HepG2 (cell line): ENCODE data around the gene USF2. TPM values are rescaled to one million over a fixed set of nuclear protein-coding genes. Genes with fewer than 3 reads are reported as not detected.

Source experiments
- CREB3 ChIP-seq: sonication (generic); formaldehyde crosslinking; IDR thresholded peaks from 2 replicates; pipeline ENCODE4 v1.5.0; 2020; ENCODE audit warnings: missing genetic modification reagents
- IRF9 ChIP-seq: sonication (generic); formaldehyde crosslinking; IDR thresholded peaks from 2 replicates; pipeline ENCODE4 v1.8.0; 2022; ENCODE audit warnings: missing genetic modification reagents, mild to moderate bottlenecking, borderline replicate concordance
- KDM2A ChIP-seq: sonication (generic); formaldehyde crosslinking; IDR thresholded peaks from 2 replicates; pipeline ENCODE4 v1.4.0; 2020; ENCODE audit warnings: low read depth, missing genetic modification reagents, borderline replicate concordance
- PCBP2 ChIP-seq: fragments of 200-400 bp; formaldehyde crosslinking; optimal IDR thresholded peaks from 2 replicates; pipeline ENCODE3; 2018; ENCODE audit warnings: low read length, low read depth; ENCODE audit not compliant: poor library complexity, severe bottlenecking
- RBFOX2 ChIP-seq: fragments of 200-400 bp; formaldehyde crosslinking; IDR thresholded peaks from 2 replicates; pipeline ENCODE4 v1.6.1; 2017; ENCODE audit warnings: low read depth, mild to moderate bottlenecking, low read length
- SP140L ChIP-seq: sonication (generic); formaldehyde crosslinking; IDR thresholded peaks from 2 replicates; pipeline ENCODE4 v1.4.0; 2020; ENCODE audit warnings: missing genetic modification reagents, borderline replicate concordance
- SRF ChIP-seq: IDR thresholded peaks from 2 replicates; pipeline ENCODE4 v1.6.1; 2011; ENCODE audit warnings: mild to moderate bottlenecking, low read depth, low read length, moderate library complexity
- SRSF4 ChIP-seq: fragments of 200-400 bp; formaldehyde crosslinking; IDR thresholded peaks from one replicate; pipeline ENCODE4 v1.6.1; 2018; ENCODE audit warnings: mild to moderate bottlenecking, low read depth, low read length, moderate library complexity; ENCODE audit not compliant: poor library complexity, severe bottlenecking
- SSRP1 ChIP-seq: IDR thresholded peaks from 2 replicates; pipeline ENCODE4 v1.6.1; 2016; ENCODE audit warnings: control low read depth
- ZBTB20 ChIP-seq: sonication (generic); formaldehyde crosslinking; IDR thresholded peaks from 2 replicates; pipeline ENCODE4 v1.8.1; 2023; ENCODE audit warnings: missing genetic modification reagents, low read depth, mild to moderate bottlenecking, borderline replicate concordance
- ZNF431 ChIP-seq: sonication (generic); formaldehyde crosslinking; IDR thresholded peaks from 2 replicates; pipeline ENCODE4 v1.9.0; 2022; ENCODE audit warnings: missing genetic modification reagents, low read depth, mild to moderate bottlenecking, borderline replicate concordance
- ZNF513 ChIP-seq: sonication (generic); formaldehyde crosslinking; conservative IDR thresholded peaks from 2 replicates; pipeline ENCODE4 v1.5.0; 2020; ENCODE audit warnings: missing genetic modification reagents
- polyA plus RNA-seq, 8 experiments: library from polyadenylated mRNA; depleted of rRNA in 3 of 8; stranded (reverse) in 7 of 8; unstranded in 1 of 8; fragments of >200 nt; fragmentation: Illumina TruSeq in 4 of 8; extraction: Trizol in 4 of 8; gene quantifications; 2 replicates each; pipeline versions ENCODE4 v1.2.1 to v1.2.3, GENCODE V29; 2011 to 2016; ENCODE audit warnings: low read depth in 4 of 8, missing spikeins in 1 of 8, mixed read lengths in 1 of 8; ENCODE audit not compliant: insufficient read depth in 1 of 8
- total RNA-seq, 5 experiments: library from RNA; depleted of rRNA; stranded (reverse); fragments of >200 nt; fragmentation: Illumina TruSeq; extraction: Trizol; gene quantifications; 2 replicates each; pipeline ENCODE4 v1.2.3, GENCODE V29; 2016; ENCODE audit warnings: low read depth in 1 of 5
- TF ChIP-seq, protein P1 (sequence below): sonication (generic); formaldehyde crosslinking; IDR thresholded peaks from 2 replicates; pipeline ENCODE4 v1.4.0; 2020; ENCODE audit warnings: missing genetic modification reagents
- TF ChIP-seq, protein P2 (sequence below): IDR thresholded peaks from 2 replicates; pipeline ENCODE4 v1.6.1; 2016
- TF ChIP-seq, protein P3 (sequence below), 2 experiments: sonication (generic) in 1 of 2; formaldehyde crosslinking in 1 of 2; IDR thresholded peaks; 2 replicates each; pipeline versions ENCODE4 v1.5.1 to v1.6.1; 2011 to 2020; ENCODE audit warnings: borderline replicate concordance in 1 of 2, low read depth in 1 of 2, low read length in 1 of 2, mild to moderate bottlenecking in 1 of 2, missing genetic modification reagents in 1 of 2, moderate library complexity in 1 of 2

The USF2 gene
- total and polyA plus RNA-seq, 2 of the 13 experiments (the other 11 are each of a cell fraction or from before 2014, with no cell fraction given): 54.9 to 106 TPM

DNA sequence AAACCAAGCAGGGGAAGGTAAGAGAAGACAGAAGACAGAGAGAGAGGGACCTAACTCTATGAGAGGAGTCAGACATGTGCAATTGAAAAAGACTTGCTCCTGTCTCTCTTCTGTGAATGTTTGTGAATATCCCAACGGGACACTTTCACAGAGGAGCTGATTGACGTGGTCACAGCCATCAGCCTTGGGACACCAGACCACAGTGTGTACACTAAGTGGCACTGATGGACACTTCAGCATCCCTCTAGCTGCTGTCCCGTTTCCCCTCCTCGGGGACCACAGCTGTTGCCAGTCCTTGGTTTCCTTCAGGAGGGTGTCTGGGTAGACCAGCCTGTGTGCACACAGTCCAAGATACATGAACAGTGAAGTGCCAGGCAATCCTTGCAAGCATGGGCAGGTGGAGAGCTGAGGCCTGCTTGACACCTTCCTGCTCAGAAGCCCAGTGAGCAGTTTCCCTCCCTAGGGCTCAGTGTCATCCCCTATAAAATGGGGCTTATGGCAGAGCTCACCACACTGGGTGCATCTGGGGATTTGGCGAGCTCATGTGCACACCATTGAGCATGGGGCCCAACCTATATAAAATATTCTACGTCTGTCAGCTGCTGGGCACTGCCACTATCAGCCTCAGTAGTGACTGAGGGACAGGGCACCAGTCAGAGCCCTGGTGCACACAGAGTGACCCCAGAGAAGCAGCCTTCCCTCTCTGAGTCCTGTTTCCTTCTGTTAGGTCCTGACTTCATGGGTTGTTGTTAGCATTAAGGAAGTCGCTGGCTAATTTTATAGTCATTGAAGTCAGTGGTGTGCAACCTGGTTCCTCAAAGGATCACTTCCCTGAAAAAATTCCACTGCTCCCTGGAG lies 4.3 kb upstream of the USF2 start (continued):
- no peak for TF ChIP-seq ZNF513 (CRISPR knock-in tag)
- no peak for TF ChIP-seq ZBTB20 (CRISPR knock-in tag)
- TF ChIP-seq SP140L (CRISPR knock-in tag): no peak
- TF ChIP-seq, protein P1, sequence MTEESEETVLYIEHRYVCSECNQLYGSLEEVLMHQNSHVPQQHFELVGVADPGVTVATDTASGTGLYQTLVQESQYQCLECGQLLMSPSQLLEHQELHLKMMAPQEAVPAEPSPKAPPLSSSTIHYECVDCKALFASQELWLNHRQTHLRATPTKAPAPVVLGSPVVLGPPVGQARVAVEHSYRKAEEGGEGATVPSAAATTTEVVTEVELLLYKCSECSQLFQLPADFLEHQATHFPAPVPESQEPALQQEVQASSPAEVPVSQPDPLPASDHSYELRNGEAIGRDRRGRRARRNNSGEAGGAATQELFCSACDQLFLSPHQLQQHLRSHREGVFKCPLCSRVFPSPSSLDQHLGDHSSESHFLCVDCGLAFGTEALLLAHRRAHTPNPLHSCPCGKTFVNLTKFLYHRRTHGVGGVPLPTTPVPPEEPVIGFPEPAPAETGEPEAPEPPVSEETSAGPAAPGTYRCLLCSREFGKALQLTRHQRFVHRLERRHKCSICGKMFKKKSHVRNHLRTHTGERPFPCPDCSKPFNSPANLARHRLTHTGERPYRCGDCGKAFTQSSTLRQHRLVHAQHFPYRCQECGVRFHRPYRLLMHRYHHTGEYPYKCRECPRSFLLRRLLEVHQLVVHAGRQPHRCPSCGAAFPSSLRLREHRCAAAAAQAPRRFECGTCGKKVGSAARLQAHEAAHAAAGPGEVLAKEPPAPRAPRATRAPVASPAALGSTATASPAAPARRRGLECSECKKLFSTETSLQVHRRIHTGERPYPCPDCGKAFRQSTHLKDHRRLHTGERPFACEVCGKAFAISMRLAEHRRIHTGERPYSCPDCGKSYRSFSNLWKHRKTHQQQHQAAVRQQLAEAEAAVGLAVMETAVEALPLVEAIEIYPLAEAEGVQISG: no peak
- TF ChIP-seq CREB3 (CRISPR knock-in tag): no peak
- TF ChIP-seq, protein P2, sequence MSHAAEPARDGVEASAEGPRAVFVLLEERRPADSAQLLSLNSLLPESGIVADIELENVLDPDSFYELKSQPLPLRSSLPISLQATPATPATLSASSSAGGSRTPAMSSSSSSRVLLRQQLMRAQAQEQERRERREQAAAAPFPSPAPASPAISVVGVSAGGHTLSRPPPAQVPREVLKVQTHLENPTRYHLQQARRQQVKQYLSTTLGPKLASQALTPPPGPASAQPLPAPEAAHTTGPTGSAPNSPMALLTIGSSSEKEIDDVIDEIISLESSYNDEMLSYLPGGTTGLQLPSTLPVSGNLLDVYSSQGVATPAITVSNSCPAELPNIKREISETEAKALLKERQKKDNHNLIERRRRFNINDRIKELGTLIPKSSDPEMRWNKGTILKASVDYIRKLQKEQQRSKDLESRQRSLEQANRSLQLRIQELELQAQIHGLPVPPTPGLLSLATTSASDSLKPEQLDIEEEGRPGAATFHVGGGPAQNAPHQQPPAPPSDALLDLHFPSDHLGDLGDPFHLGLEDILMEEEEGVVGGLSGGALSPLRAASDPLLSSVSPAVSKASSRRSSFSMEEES: no peak
- TF ChIP-seq SRF: no peak
- TF ChIP-seq IRF9 (CRISPR knock-in tag): no peak
- TF ChIP-seq, protein P3, sequence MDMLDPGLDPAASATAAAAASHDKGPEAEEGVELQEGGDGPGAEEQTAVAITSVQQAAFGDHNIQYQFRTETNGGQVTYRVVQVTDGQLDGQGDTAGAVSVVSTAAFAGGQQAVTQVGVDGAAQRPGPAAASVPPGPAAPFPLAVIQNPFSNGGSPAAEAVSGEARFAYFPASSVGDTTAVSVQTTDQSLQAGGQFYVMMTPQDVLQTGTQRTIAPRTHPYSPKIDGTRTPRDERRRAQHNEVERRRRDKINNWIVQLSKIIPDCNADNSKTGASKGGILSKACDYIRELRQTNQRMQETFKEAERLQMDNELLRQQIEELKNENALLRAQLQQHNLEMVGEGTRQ (IDR thresholded peaks at IDR 0.05; ENCODE audit: low read depth, low read length): no peak
- TF ChIP-seq, protein P3 (CRISPR knock-in tag; IDR thresholded peaks at IDR 0.05; ENCODE audit: borderline replicate concordance): no peak
- peak; percentile 50; the same call in 1 of the 2 replicates for TF ChIP-seq RBFOX2
- no peak for TF ChIP-seq SRSF4
- 0 out of 2 replicates have a peak, but pooled peaks have one; percentile 5 for TF ChIP-seq SSRP1 (CRISPR knock-in tag)
- peak; percentile 25; the same call in 1 of the 2 replicates for TF ChIP-seq KDM2A (CRISPR knock-in tag)
- TF ChIP-seq ZNF431 (CRISPR knock-in tag): no peak
- no peak for TF ChIP-seq PCBP2
